ENCODE measurements around the gene CASP8. TPM values are rescaled to one million over a fixed set of nuclear protein-coding genes. Genes with fewer than 3 reads are reported as not detected.

Gene CASP8
- total and polyA plus RNA-seq, 9 of the 15 experiments (the other 6 are each of a cell fraction or from before 2014, with no cell fraction given): 10.2 to 31.4 (median 19.4) TPM

DNA sequence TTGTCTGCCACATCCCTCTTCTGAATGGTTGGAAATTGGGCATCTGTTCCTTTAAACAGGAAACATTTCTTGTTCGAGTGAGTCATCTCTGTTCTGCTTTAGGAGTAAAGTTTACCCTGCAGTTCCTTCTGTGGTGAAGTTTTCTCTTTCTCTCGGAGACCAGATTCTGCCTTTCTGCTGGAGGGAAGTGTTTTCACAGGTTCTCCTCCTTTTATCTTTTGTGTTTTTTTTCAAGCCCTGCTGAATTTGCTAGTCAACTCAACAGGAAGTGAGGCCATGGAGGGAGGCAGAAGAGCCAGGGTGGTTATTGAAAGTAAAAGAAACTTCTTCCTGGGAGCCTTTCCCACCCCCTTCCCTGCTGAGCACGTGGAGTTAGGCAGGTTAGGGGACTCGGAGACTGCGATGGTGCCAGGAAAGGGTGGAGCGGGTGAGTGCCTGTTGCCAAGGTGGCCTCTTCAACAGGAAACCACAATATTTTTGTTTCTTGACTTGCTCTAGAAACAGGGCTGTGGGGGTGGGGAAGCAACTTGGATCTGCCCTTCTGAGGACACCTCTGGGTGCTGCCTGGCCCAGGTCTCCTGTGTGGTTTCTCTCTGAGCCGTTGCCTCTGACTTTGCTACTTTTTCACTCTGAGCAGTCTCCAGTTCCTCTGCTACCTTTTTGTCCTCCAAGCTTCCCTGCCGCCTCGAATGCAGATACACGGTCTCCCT is 2.2 kb upstream of the CASP8 start (continued):
- TF ChIP-seq, protein P1, sequence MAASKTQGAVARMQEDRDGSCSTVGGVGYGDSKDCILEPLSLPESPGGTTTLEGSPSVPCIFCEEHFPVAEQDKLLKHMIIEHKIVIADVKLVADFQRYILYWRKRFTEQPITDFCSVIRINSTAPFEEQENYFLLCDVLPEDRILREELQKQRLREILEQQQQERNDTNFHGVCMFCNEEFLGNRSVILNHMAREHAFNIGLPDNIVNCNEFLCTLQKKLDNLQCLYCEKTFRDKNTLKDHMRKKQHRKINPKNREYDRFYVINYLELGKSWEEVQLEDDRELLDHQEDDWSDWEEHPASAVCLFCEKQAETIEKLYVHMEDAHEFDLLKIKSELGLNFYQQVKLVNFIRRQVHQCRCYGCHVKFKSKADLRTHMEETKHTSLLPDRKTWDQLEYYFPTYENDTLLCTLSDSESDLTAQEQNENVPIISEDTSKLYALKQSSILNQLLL (CRISPR knock-in tag; IDR thresholded peaks at IDR 0.05; ENCODE audit: borderline replicate concordance): no peak
- TF ChIP-seq ATF7 (IDR thresholded peaks at IDR 0.05) (peak; percentile 43; the same call in 1 of the 2 replicates), TAF7 (tag; IDR thresholded peaks at IDR 0.05) (peak; percentile 67; the same call in 1 of the 2 replicates), GABPA (tag; conservative IDR thresholded peaks at IDR 0.05; ENCODE audit: low read depth) (peak; percentile 67; the same call in 1 of the 2 replicates), ZFP30 (CRISPR knock-in tag; IDR thresholded peaks at IDR 0.05; ENCODE audit: borderline replicate concordance) (no peak), NR3C1 (CRISPR knock-in tag; IDR thresholded peaks at IDR 0.05) (no peak), RHOXF2B (CRISPR knock-in tag; conservative IDR thresholded peaks at IDR 0.05) (no peak), ZNF146 (CRISPR knock-in tag; IDR thresholded peaks at IDR 0.05; ENCODE audit: unreplicated experiment) (no peak), EWSR1 (IDR thresholded peaks at IDR 0.05; ENCODE audit: borderline replicate concordance, low read depth, partially characterized antibody) (no peak), ETV1 (tag; conservative IDR thresholded peaks at IDR 0.05; ENCODE audit: low read depth) (peak; percentile 45), MYC (IDR thresholded peaks at IDR 0.05; ENCODE audit: low read depth, low read length) (peak; percentile 76; the same call in 1 of the 2 replicates), MYC (CRISPR knock-in tag; IDR thresholded peaks at IDR 0.05; ENCODE audit: borderline replicate concordance, low read depth) (no peak), HNRNPK (IDR thresholded peaks at IDR 0.05; ENCODE audit: low read depth, low read length, poor library complexity, severe bottlenecking) (no peak), EP300 (IDR thresholded peaks at IDR 0.05; ENCODE audit: low read length) (no peak), NFXL1 (CRISPR knock-in tag; IDR thresholded peaks at IDR 0.05) (no peak), HDAC8 (tag; IDR thresholded peaks at IDR 0.05) (no peak)
- TF ChIP-seq, protein P2, sequence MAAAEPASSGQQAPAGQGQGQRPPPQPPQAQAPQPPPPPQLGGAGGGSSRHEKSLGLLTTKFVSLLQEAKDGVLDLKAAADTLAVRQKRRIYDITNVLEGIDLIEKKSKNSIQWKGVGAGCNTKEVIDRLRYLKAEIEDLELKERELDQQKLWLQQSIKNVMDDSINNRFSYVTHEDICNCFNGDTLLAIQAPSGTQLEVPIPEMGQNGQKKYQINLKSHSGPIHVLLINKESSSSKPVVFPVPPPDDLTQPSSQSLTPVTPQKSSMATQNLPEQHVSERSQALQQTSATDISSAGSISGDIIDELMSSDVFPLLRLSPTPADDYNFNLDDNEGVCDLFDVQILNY (CRISPR knock-in tag; IDR thresholded peaks at IDR 0.05): no peak
- TF ChIP-seq, protein P3, sequence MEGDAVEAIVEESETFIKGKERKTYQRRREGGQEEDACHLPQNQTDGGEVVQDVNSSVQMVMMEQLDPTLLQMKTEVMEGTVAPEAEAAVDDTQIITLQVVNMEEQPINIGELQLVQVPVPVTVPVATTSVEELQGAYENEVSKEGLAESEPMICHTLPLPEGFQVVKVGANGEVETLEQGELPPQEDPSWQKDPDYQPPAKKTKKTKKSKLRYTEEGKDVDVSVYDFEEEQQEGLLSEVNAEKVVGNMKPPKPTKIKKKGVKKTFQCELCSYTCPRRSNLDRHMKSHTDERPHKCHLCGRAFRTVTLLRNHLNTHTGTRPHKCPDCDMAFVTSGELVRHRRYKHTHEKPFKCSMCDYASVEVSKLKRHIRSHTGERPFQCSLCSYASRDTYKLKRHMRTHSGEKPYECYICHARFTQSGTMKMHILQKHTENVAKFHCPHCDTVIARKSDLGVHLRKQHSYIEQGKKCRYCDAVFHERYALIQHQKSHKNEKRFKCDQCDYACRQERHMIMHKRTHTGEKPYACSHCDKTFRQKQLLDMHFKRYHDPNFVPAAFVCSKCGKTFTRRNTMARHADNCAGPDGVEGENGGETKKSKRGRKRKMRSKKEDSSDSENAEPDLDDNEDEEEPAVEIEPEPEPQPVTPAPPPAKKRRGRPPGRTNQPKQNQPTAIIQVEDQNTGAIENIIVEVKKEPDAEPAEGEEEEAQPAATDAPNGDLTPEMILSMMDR (IDR thresholded peaks at IDR 0.05 in 2 of 3, conservative IDR thresholded peaks at IDR 0.05 in 1 of 3; ENCODE audit: insufficient read depth in 2 of 3, low read depth in 1 of 3, low read length in 3 of 3): peak in 2 of 3 experiments; percentile 28 to 41; a peak in 2 of 6 replicates
- TF ChIP-seq, protein P4, sequence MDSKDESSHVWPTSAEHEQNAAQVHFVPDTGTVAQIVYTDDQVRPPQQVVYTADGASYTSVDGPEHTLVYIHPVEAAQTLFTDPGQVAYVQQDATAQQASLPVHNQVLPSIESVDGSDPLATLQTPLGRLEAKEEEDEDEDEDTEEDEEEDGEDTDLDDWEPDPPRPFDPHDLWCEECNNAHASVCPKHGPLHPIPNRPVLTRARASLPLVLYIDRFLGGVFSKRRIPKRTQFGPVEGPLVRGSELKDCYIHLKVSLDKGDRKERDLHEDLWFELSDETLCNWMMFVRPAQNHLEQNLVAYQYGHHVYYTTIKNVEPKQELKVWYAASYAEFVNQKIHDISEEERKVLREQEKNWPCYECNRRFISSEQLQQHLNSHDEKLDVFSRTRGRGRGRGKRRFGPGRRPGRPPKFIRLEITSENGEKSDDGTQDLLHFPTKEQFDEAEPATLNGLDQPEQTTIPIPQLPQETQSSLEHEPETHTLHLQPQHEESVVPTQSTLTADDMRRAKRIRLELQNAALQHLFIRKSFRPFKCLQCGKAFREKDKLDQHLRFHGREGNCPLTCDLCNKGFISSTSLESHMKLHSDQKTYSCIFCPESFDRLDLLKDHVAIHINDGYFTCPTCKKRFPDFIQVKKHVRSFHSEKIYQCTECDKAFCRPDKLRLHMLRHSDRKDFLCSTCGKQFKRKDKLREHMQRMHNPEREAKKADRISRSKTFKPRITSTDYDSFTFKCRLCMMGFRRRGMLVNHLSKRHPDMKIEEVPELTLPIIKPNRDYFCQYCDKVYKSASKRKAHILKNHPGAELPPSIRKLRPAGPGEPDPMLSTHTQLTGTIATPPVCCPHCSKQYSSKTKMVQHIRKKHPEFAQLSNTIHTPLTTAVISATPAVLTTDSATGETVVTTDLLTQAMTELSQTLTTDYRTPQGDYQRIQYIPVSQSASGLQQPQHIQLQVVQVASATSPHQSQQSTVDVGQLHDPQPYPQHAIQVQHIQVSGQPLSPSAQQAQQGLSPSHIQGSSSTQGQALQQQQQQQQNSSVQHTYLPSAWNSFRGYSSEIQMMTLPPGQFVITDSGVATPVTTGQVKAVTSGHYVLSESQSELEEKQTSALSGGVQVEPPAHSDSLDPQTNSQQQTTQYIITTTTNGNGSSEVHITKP (IDR thresholded peaks at IDR 0.05; ENCODE audit: partially characterized antibody): peak; percentile 65
